Activated naive CD4-positive, alpha-beta T cell treated with anti-CD3 and anti-CD28 coated beads for 36 hours (primary cell): ENCODE measurements around the gene ACO2. TPM values are rescaled to one million over a fixed set of nuclear protein-coding genes. Genes with fewer than 3 reads are reported as not detected.

Experiments used
- CTCF ChIA-PET: fragments of 350-600 bp; sonication (Branson Sonifier 250); formaldehyde crosslinking; loops from one replicate; lab custom pipeline; 2021; ENCODE audit warnings: antibody characterized with exemption; lab: Charles Lee
- DNase-seq: peaks from one replicate; pipeline ENCODE4 v3.0.0-alpha.2; 2020
- H3K27ac Mint-ChIP-seq: one replicate; pipeline ENCODE4 v1.8.0; 2021; ENCODE audit warnings: mild to moderate bottlenecking, mixed read lengths
- H3K27me3 Mint-ChIP-seq: one replicate; pipeline ENCODE4 v1.8.0; 2021; ENCODE audit warnings: low read depth, mixed read lengths
- H3K36me3 Mint-ChIP-seq: one replicate; pipeline ENCODE4 v1.8.0; 2021; ENCODE audit warnings: low read depth, mixed read lengths
- H3K4me1 Mint-ChIP-seq: one replicate; pipeline ENCODE4 v1.8.0; 2021; ENCODE audit warnings: low read depth, mixed read lengths
- H3K4me3 Mint-ChIP-seq: one replicate; pipeline ENCODE4 v1.8.0; 2021; ENCODE audit warnings: mild to moderate bottlenecking, moderate library complexity, mixed read lengths
- H3K9me3 Mint-ChIP-seq: one replicate; pipeline ENCODE4 v1.8.0; 2021; ENCODE audit warnings: mixed read lengths
- intact Hi-C: fragments of 100-400 bp; cut with micrococcal nuclease; formaldehyde crosslinking; loops from one replicate; pipeline ENCODE4 v1.15.1; 2023
- total RNA-seq, 2 experiments: library from RNA; stranded (reverse); gene quantifications; one replicate each; pipeline ENCODE4 v1.2.3, GENCODE V29; 2021

ACO2 gene
- total RNA-seq, 2 experiments from 2014 or later = 113 to 118 TPM

- Mint-ChIP-seq H3K9me3 (no peaks in the 10 kb centered on the region), H3K4me3 (no peak overlapping the region), H3K4me1 (peaks cover 31% of the 10 kb centered on the region), H3K27me3 (no peaks in the 10 kb centered on the region), H3K27ac (no peak overlapping the region), H3K36me3 (peaks cover 4% of the 10 kb centered on the region)
- DNase-seq = no peak
- CTCF ChIA-PET = interaction anchor here (1.0 to 1.3 kb wide), 2 partner anchors 35 to 78 kb away, joined by 3 read pairs; no protein-coding TSS in a partner anchor
- intact Hi-C loops = no loop called here
Observed at GRCh38 chr22:41481925-41482318, 13.0 kb downstream of the ACO2 start.

GRCh38 chr22:41482319-41482935 is 13.5 kb downstream of the ACO2 start:
- Mint-ChIP-seq H3K9me3 (no peaks in the 10 kb centered on the region), H3K27ac (no peak overlapping the region), H3K4me1 (peaks cover 34% of the 10 kb centered on the region), H3K4me3 (no peak overlapping the region), H3K36me3 (peaks cover 4% of the 10 kb centered on the region), H3K27me3 (no peaks in the 10 kb centered on the region)
- intact Hi-C loops = no loop called here
- no peak for DNase-seq
- CTCF ChIA-PET = interaction anchor here (1.0 to 1.3 kb wide), 2 partner anchors 35 to 79 kb away, joined by 3 read pairs; no protein-coding TSS in a partner anchor

DNA sequence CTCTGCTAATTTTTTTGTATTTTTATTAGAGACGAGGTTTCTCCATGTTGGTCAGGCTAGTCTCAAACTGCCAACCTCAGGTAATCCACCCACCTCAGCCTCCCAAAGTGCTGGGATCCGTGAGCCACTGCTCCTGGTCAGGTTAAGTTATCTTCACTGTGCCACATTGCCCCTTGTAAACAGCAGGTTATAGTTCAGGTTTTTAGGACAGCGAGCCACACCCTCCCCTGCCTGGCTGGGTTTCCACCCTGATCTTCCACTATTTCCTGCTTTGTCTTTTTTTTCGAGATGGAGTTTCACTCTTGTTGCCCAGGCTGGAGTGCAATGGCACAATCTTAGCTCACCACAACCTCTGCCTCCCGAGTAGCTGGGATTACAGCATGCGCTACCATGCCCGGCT is 16.1 kb downstream of the ACO2 start:
- no peak for DNase-seq
- Mint-ChIP-seq H3K27me3 (no peaks in the 10 kb centered on the region), H3K36me3 (peaks cover 4% of the 10 kb centered on the region), H3K9me3 (no peaks in the 10 kb centered on the region), H3K4me3 (no peak overlapping the region), H3K27ac (no peak overlapping the region), H3K4me1 (peaks cover 35% of the 10 kb centered on the region)
- CTCF ChIA-PET = interaction anchor here (0.5 to 0.7 kb wide), 3 partner anchors 23 to 695 kb away, joined by 3 to 5 read pairs (median 4); no protein-coding TSS in a partner anchor
- intact Hi-C loops = no loop called here

DNA sequence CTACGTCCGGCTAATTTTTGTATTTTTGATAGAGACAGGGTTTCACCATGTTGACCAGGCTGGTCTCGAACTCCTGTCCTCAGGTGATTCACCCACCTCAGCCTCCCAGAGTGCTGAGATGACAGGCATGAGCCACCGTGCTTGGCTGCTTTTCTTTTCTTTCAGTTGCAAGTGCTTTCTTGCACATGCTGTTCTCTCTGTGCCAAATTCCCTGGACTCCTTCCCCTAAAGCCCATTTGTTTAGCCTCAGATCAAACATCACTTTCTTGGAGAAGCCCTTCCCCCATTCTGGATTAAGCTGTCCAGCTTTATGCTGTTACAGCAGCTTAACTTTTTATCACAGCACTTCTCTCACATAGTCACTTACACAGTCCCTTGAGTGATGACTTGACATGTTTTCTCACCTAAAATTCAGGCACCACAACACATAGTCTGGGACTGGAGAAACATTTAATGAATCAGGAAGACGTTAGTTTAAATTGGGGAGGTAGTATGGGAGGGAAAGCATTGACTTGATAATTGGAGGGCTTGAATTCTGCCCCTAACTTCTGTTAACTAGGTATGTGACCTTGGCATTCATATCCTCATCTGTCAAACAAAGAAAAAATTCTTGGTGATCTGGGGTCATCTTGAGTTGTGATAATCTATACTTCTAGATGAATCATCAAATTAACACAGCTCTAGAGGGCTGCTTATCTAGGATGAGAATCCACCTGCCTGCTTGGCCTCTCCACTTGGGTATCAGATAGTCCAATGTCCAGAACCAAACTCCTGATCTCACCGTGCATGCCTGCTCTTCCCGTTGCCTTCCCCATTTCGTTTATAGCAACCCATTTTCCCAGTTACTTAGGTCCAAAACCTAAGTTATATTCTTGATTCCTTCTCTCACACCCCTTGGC is 18.4 kb downstream of the ACO2 start:
- DNase-seq = no peak
- Mint-ChIP-seq H3K27me3 (no peaks in the 10 kb centered on the region), H3K4me3 (no peak overlapping the region), H3K27ac (no peak overlapping the region), H3K4me1 (peaks cover 31% of the 10 kb centered on the region), H3K9me3 (no peaks in the 10 kb centered on the region), H3K36me3 (peaks cover 3% of the 10 kb centered on the region)
- CTCF ChIA-PET = interaction anchor here (1.5 kb wide), 1 partner anchor 45 kb away, joined by 3 read pairs; no protein-coding TSS in a partner anchor
- intact Hi-C loops = no loop called here

DNA sequence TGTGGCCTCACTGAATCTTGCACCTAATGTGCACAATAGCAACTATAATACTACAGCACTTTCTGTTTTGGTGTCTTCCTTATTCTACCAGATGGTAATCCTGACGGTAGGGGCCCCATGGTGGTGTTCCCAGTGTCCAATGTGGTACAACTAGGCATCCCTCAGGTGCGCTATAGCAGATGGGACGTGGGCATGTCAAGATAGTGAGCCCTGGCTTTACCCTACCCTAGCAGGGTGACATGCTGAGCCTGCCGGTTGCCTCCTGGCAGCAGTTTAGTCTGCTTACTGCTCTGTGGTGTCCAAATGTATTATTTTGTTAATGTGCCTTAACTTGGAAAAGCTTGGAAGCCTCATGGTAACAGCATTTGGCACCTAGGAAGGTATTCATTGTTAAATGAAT is 19.2 kb downstream of the ACO2 start:
- Mint-ChIP-seq H3K4me1 (peaks cover 25% of the 10 kb centered on the region), H3K27me3 (no peaks in the 10 kb centered on the region), H3K9me3 (no peaks in the 10 kb centered on the region), H3K27ac (no peak overlapping the region), H3K4me3 (no peak overlapping the region), H3K36me3 (peaks cover 3% of the 10 kb centered on the region)
- CTCF ChIA-PET = interaction anchor here (2.0 kb wide), 1 partner anchor 29 kb away, joined by 5 read pairs; no protein-coding TSS in a partner anchor
- no peak for DNase-seq
- intact Hi-C loops = no loop called here

GRCh38 chr22:41488596-41489385 is 19.9 kb downstream of the ACO2 start:
- CTCF ChIA-PET = interaction anchor here (0.7 to 2.0 kb wide), 2 partner anchors 29 to 38 kb away, joined by 3 to 5 read pairs; no protein-coding TSS in a partner anchor
- intact Hi-C loops = no loop called here
- H3K9me3 Mint-ChIP-seq = no peaks in the 10 kb centered on the region
- H3K4me3 Mint-ChIP-seq = no peak overlapping the region
- H3K36me3 Mint-ChIP-seq = peaks cover 3% of the 10 kb centered on the region
- no peaks in the 10 kb centered on the region for H3K27me3 Mint-ChIP-seq
- no peak for DNase-seq
- H3K27ac Mint-ChIP-seq = no peak overlapping the region
- peaks cover 25% of the 10 kb centered on the region for H3K4me1 Mint-ChIP-seq

- H3K9me3 Mint-ChIP-seq = no peaks in the 10 kb centered on the region
- no peak overlapping the region for H3K4me3 Mint-ChIP-seq
- intact Hi-C loops = no loop called here
- no peak for DNase-seq
- CTCF ChIA-PET = interaction anchor here (0.8 to 1.6 kb wide), 3 partner anchors 9 to 88 kb away, joined by 4 to 6 read pairs (median 5); no protein-coding TSS in a partner anchor
- H3K36me3 Mint-ChIP-seq = no peaks in the 10 kb centered on the region
- H3K4me1 Mint-ChIP-seq = peaks cover 17% of the 10 kb centered on the region
- no peaks in the 10 kb centered on the region for H3K27me3 Mint-ChIP-seq
- no peak overlapping the region for H3K27ac Mint-ChIP-seq
Observed at GRCh38 chr22:41491374-41492100, 22.6 kb downstream of the ACO2 start.

- intact Hi-C loops = no loop called here
- Mint-ChIP-seq H3K9me3 (no peaks in the 10 kb centered on the region), H3K36me3 (peaks cover 6% of the 10 kb centered on the region), H3K27me3 (no peaks in the 10 kb centered on the region), H3K4me3 (no peak overlapping the region), H3K27ac (no peak overlapping the region), H3K4me1 (peaks cover 2% of the 10 kb centered on the region)
- CTCF ChIA-PET = interaction anchor here (0.6 to 5.1 kb wide), 3 partner anchors 10 to 95 kb away, joined by 5 to 32 read pairs (median 18); no protein-coding TSS in a partner anchor
- DNase-seq = no peak
Observed at GRCh38 chr22:41498303-41498835, 29.5 kb downstream of the ACO2 start.

DNA sequence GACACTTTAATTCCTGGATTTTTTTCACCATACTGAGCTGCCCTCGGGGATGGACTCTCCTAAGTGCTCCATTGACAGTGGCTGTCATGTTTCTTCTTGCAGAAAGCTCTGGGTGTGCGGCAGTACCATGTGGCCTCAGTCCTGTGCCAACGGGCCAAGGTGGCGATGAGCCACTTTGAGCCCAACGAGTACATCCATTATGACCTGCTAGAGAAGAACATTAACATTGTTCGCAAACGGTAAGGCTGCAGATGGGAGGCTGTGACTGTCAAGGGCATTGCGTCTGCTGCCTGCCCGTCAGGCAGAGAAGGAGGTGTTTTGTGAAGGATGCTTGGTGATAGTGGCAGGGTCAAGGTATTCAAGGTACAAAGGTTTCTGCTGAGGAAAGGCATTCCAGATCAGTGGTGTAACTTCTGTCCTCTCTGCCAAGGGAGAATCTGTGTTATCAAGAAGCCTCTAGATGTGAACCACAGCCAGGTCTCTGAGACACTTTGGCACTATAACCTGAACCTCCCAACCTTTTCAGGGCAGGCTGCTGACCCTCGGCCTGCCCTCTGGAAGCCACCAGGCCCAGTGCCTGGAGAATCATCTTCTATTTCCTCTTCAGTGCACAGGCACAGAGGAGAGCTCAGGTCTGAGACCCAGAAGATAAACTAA is 30.8 kb downstream of the ACO2 start:
- intact Hi-C loops = no loop called here
- peak overlapping the region; percentile 23 for H3K27ac Mint-ChIP-seq
- no peaks in the 10 kb centered on the region for H3K27me3 Mint-ChIP-seq
- DNase-seq = no peak
- H3K4me1 Mint-ChIP-seq = no peaks in the 10 kb centered on the region
- no peaks in the 10 kb centered on the region for H3K9me3 Mint-ChIP-seq
- H3K36me3 Mint-ChIP-seq = peaks cover 6% of the 10 kb centered on the region
- H3K4me3 Mint-ChIP-seq = no peak overlapping the region
- CTCF ChIA-PET = interaction anchor here (0.6 to 5.1 kb wide), 4 partner anchors 18 to 126 kb away, joined by 5 to 32 read pairs (median 12); no protein-coding TSS in a partner anchor

GRCh38 chr22:41500303-41500702 is 31.4 kb downstream of the ACO2 start:
- DNase-seq = no peak
- no peaks in the 10 kb centered on the region for H3K4me1 Mint-ChIP-seq
- no peaks in the 10 kb centered on the region for H3K9me3 Mint-ChIP-seq
- intact Hi-C loops = no loop called here
- no peaks in the 10 kb centered on the region for H3K27me3 Mint-ChIP-seq
- no peak overlapping the region for H3K4me3 Mint-ChIP-seq
- H3K36me3 Mint-ChIP-seq = peaks cover 6% of the 10 kb centered on the region
- CTCF ChIA-PET = interaction anchor here (0.8 to 5.1 kb wide), 3 partner anchors 9 to 97 kb away, joined by 4 to 32 read pairs (median 18); no protein-coding TSS in a partner anchor
- no peak overlapping the region for H3K27ac Mint-ChIP-seq
